Retinal pigment epithelial cell (primary cell): ENCODE results near the gene INPP5K.
"Not testable (repeated sequence)": the region's sequence is repeated elsewhere in the genome, so short reads cannot be mapped to it uniquely, and the experiment has no call there.

Source experiments
- DNase-seq: peaks from one replicate; pipeline ENCODE4 v3.0.0-alpha.2; 2010; ENCODE audit warnings: low read depth
- H3K4me3 ChIP-seq: 2 replicates; pipeline ENCODE4 v1.5.1; 2011; ENCODE audit warnings: mild to moderate bottlenecking, low read length, control low read depth, moderate library complexity
- TF ChIP-seq, protein P1 (sequence below): conservative IDR thresholded peaks from 2 replicates; pipeline ENCODE4 v1.5.1; 2011; ENCODE audit warnings: low read depth, low read length, control low read depth, inconsistent platforms

INPP5K gene

DNA sequence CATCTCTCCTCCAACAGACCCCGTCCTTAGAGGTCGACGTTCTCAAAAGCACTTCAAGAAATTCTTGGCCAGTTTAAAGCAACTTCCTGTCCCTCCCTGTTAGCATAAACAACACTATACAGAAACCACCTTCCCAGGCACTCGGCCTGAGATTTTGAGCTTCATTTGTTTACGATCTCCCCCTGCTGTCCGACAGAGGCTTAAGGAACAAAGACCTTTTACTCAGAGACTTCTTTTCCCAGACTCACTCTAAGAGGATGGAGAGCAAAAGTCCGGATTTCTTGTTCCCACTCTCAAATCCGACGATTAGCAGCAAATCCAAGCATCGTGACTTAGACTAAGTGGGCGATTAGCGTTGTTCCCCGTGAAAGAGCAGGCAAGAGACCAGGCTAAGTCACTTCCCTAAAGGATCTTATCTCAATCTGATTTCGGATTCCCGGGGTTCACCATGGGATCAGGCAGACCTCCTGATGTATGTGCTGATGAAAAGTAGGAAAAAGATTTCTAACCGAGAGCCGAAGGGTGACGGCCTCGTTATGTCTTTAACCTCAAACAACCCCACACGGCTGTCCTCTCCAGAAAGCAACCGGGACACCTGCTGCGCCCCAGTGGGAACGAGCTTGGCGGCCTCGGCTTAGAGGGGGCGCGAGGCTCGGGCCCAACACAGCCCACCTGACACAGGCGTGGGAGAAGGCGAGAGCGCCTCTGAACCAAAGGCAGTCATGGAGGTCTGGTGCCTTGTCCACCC is 598 bp downstream of the INPP5K start:
- DNase-seq, result peak; percentile 90
- TF ChIP-seq, protein P1, sequence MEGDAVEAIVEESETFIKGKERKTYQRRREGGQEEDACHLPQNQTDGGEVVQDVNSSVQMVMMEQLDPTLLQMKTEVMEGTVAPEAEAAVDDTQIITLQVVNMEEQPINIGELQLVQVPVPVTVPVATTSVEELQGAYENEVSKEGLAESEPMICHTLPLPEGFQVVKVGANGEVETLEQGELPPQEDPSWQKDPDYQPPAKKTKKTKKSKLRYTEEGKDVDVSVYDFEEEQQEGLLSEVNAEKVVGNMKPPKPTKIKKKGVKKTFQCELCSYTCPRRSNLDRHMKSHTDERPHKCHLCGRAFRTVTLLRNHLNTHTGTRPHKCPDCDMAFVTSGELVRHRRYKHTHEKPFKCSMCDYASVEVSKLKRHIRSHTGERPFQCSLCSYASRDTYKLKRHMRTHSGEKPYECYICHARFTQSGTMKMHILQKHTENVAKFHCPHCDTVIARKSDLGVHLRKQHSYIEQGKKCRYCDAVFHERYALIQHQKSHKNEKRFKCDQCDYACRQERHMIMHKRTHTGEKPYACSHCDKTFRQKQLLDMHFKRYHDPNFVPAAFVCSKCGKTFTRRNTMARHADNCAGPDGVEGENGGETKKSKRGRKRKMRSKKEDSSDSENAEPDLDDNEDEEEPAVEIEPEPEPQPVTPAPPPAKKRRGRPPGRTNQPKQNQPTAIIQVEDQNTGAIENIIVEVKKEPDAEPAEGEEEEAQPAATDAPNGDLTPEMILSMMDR, result peak; percentile 68
- H3K4me3 ChIP-seq, result peak overlapping the region; percentile 90

DNA sequence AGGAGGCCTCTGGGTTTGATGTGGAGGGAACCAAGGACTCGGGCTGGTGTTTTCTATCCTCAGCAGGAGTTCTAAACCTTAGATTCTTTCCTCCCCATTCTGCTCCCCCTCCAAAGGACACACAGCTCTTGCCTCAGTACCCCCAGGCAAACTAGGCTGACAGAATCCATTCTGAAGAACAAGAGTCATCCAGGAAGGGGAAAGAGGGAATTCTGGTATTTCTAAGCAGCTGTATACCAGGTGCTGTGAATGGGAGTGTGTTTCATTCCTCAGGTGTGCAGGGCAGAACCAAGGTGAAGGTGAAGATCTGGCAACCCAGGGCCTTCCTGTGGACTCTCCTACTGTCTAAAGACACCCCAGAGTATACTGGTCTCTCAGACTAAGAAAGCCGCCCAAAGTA is 4.1 kb downstream of the INPP5K start:
- no peak overlapping the region for H3K4me3 ChIP-seq
- TF ChIP-seq, protein P1, result no peak
- DNase-seq, result no peak

DNA sequence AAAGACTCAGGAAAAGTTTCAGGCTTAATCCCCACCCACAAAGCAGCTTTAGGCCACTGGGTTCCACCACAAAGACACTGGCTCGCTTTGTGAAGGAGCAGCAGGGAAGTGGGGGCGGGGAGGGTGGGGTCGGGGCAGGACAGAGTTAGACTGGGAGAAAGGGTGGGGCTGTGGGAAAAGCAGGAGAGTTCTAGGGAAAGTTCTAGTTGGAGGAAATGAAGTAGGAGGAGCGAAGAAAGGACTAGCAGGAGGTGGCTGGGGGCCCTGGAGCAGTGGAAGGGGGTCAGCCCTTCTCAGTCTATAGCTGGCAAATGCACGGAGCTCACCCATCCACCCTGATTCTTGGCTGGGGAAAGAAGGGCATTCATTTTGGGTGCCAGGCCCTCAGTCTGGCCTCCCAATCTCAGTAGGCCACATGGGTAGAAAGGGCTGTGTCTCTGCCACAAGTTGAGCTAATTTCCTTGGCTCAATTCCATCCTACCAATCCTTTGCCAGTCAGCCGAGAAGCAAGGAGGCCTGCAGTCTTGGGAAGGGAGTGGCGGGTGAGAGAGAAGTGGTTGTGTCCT is 4.6 kb downstream of the INPP5K start:
- peak; percentile 67 for DNase-seq
- H3K4me3 ChIP-seq, result no peak overlapping the region
- TF ChIP-seq, protein P1, result no peak

DNA sequence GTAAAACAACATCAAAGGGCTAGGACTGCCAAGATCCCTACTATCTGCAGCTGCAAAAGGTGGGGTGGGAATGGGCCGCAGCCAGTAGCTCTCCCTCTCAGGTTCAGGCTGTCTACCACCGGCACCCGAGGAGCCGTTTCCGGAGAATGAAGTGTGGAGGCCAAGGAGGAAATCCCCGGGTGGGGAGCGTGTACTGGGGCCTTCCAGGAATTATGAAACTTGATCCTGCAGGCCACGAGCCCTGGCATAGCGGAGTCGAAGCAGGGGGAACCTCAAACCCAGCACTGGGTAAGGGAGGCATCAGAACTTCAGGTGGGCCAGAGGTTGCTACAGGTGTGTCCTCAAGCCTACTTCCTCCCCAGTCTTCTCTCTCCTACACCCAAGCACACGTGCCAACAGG is 5.1 kb downstream of the INPP5K start:
- no peak overlapping the region for H3K4me3 ChIP-seq
- TF ChIP-seq, protein P1, result no peak

DNA sequence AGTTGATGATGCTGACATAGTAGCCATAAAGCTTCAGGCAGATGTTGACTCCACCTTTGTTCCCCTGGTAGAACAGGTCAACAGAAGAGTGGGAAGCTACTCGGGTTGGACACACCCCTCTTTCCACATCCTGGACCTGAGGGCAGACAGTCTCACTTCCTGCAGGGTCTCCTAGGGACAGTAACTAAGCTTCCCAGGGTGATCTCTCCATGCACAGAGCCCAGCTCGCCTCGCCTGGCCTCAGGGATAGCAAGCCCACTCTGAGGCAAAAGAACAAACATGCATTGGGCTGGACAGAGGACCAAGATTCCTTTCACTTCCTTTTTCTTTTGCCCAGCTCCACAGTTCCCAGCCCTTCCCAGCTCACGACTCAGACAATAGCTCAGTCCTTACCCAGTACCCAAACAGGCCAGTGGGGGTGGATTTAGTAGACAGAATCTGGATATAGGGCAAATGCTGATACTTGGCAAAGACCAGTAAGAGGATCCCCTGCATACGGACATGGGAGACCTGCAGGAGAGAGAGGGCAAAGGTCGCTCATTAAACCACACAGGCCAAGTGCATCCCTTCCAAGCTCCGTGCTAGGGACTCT is 7.0 kb downstream of the INPP5K start:
- no peak for DNase-seq
- TF ChIP-seq, protein P1, result no peak
- no peak overlapping the region for H3K4me3 ChIP-seq

More for the DNA sequence above, 5.1 kb downstream of the INPP5K start:
- DNase-seq, result no peak

DNA sequence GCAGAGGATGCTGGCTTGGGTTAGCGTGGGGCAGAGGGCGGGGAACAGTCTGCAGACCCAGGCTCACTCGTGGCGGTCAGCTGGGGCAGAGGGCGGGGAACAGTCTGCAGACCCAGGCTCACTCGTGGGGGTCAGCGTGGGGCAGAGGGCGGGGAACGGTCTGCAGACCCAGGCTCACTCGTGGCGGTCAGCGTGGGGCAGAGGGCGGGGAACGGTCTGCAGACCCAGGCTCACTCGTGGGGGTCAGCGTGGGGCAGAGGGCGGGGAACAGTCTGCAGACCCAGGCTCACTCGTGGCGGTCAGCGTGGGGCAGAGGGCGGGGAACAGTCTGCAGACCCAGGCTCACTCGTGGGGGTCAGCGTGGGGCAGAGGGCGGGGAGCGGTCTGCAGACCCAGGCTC is 7.7 kb downstream of the INPP5K start:
- DNase-seq, result not testable (repeated sequence)

DNA sequence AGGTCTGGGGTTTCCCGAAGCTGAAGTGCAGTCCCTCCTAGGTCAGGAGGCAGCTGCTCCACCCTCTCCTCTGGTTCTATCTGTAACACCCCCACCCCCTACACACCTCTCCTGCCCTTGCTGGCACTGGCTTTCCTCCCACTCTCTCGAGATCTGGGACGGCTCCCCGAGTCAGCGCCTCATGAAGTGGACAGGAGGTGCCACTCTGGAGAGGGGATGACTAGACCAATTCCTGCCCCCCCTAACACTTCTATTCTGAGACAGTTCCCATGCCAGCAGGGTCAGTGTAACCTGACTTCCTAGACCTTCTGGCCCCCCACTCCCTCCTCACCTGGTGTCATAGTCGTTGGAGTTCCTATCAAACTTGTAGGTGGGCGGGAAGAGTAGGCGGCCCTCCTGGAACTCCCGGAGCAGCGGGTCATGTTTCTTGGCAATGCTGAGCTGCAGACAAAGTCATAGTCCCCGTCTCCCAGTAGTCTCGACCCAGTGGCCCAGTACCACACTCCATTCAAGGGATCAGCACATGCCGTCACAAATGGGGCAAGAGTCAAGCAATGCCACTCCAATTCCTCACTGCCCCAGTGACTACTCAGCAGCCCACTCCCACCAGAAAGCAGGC is 9.7 kb downstream of the INPP5K start:
- TF ChIP-seq, protein P1, result no peak
- no peak for DNase-seq
- no peak overlapping the region for H3K4me3 ChIP-seq

More for the DNA sequence above, 7.7 kb downstream of the INPP5K start:
- not testable (repeated sequence) for H3K4me3 ChIP-seq
